Effector CD4-positive, alpha-beta T cell (primary cell): ENCODE data around the gene UPB1.

ENCODE experiments used
- DNase-seq: peaks from one replicate; pipeline ENCODE4 v3.0.0-alpha.2; 2020
- total RNA-seq: gene quantifications from one replicate; lab custom pipeline; 2026; lab: John Stamatoyannopoulos, UW

The UPB1 gene
- total RNA-seq: 1.1 reads per million

DNA sequence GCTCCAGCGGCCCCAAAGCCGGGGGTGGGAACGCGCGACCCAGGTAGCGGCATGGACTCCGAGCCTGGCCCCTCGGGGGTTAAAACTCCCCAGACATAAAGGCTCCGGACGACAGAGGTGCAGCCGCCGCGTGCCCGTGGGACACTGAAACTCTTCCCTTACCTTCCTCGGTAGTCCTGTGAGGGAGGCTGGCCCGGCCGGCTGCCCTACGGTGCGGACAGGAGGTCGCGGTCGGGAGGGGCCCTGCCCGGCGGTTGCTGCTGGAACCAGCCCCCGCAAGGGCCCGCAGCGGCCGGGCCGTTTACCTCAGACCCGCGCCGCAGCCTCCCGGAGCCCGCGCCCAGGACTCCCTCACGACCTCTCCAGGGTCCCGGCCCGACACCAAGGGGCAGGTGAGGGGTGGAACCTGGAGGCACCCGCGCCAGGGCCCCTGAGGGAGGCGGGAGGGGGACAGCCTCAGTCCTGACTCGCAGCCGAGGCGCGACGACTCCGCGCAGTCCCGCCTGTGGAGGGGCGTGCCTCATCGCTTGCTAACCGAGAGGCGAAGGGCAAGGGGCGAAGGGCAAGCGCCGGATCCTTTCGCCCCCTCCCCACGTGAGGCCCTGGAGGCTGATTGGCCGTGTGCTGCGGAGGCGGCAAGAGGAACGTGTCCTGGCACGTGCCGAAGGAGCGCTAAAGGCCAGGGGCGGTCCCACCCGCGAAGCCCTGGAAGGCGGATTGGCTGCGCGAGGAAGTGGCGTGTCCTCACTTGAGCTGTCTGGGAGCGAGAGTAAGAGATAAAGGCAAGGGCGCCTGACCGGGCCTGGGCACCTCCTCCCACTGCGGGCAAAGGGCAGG lies at the start of gene UPB1:
Gene UPB1 (plus strand): TSS at position 805 of the 837 bp plus-strand sequence. CDS start 72 bp downstream, outside the sequence.
- DNase-seq: no peak

GRCh38 chr22:24445481-24446259 lies 49.5 kb upstream of the UPB1 start:
- no peak for DNase-seq

GRCh38 chr22:24446260-24446611 lies 48.9 kb upstream of the UPB1 start:
- DNase-seq: no peak

- DNase-seq: no peak
Measured at GRCh38 chr22:24450610-24451009, 44.5 kb upstream of the UPB1 start.

DNA sequence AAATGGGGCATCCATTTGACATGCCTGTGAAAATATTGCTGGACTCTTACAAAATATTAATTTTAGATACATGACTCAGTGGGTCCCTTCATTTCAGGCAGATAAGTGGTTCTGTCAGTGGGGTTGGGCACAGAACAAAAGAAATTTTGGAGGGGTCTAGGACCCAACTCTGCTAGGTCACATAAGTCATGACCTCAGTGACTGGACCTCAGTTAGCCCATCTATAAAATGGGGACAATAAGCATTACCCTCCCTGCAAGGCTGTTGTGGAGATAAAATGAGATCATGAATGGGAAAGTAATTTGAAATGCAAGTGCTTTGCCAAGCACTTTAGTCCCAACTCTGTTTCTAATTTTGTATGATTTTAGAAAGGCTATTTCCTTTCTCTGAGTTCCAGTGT lies 44.0 kb upstream of the UPB1 start:
- no peak for DNase-seq

DNA sequence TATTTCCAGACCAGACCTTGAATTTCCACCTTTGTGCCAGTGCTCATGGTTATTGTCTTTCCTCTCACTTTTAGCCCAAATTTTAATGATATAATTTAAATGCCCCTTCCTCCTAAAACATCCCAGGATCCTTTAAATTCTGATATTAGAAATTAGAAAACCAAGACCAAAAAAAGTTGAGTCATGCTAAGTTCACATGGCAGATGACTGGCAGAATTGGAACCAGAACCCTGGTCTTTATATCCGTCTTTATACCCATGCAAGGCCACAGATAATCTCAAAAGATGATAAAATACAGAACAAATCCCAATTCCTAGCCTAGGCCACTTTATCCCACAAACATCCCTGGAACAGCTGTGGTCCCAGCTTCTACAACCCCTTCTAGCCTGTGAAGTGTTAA lies 41.3 kb upstream of the UPB1 start:
- no peak for DNase-seq

- DNase-seq: no peak
Measured at GRCh38 chr22:24455039-24455438, 40.1 kb upstream of the UPB1 start.

- no peak for DNase-seq
Measured at GRCh38 chr22:24455751-24456426, 39.2 kb upstream of the UPB1 start.

- DNase-seq: no peak
Measured at GRCh38 chr22:24457894-24458420, 37.2 kb upstream of the UPB1 start.

- no peak for DNase-seq
Measured at GRCh38 chr22:24459911-24460310, 35.2 kb upstream of the UPB1 start.

GRCh38 chr22:24460418-24461089 lies 34.6 kb upstream of the UPB1 start:
- no peak for DNase-seq

DNA sequence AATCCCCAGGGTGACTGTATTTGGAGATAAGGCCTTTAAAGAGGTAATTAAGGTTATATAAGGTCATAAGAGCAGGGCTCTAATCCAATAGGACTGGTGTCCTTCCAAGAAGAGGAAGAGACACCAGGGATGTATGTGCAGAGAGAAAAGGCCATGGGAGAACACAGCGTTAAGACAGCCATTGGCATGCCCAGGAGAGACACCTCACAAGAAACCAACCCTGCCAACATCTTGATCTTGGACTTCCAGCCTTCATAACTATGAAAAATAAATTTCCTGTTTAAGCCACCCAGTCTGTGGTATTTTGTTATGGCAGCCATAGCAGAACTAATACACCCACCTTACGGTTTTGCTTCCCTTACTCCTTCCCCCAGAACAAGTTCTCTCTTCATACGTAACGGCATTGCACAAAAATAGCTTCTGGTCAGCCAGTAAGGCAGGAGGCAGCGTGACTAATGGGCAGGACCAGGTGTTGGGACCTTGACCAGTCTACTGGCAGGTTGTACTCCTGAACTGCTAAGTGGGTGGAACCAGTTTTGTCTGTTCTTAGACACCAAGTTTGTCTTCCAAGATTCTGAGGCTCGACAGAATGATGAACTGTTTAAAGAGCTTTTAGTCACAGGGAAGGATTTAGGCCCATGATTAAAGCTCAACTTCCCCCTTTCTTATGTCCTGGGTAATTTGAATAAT lies 31.9 kb upstream of the UPB1 start:
- DNase-seq: no peak

GRCh38 chr22:24465566-24465965 lies 29.6 kb upstream of the UPB1 start:
- DNase-seq: no peak

GRCh38 chr22:24465975-24466374 lies 29.2 kb upstream of the UPB1 start:
- DNase-seq: no peak

GRCh38 chr22:24466716-24467328 lies 28.3 kb upstream of the UPB1 start:
- DNase-seq: no peak

- no peak for DNase-seq
Measured at GRCh38 chr22:24467340-24467739, 27.8 kb upstream of the UPB1 start.

- no peak for DNase-seq
Measured at GRCh38 chr22:24471570-24471969, 23.6 kb upstream of the UPB1 start.

GRCh38 chr22:24473284-24473683 lies 21.8 kb upstream of the UPB1 start:
- DNase-seq: no peak

DNA sequence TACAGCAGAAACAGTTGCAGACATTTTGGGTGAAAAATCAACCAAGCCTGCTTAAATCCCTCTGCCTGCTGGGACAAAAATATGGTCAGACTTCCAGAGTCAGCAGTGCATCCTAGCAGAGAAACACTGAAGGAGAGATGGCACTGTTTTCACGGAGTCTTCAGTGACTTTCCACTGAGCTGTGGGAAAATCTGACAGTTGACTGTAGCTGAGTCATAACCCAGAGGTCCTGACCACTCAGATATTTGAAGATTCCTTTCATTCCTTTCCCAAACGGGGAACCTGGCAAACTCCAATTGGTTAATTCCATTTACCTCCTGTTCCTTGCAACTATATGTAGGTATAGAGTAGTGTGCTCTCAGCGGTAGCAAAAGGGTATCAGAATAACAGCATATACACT lies 20.9 kb upstream of the UPB1 start:
- no peak for DNase-seq

DNA sequence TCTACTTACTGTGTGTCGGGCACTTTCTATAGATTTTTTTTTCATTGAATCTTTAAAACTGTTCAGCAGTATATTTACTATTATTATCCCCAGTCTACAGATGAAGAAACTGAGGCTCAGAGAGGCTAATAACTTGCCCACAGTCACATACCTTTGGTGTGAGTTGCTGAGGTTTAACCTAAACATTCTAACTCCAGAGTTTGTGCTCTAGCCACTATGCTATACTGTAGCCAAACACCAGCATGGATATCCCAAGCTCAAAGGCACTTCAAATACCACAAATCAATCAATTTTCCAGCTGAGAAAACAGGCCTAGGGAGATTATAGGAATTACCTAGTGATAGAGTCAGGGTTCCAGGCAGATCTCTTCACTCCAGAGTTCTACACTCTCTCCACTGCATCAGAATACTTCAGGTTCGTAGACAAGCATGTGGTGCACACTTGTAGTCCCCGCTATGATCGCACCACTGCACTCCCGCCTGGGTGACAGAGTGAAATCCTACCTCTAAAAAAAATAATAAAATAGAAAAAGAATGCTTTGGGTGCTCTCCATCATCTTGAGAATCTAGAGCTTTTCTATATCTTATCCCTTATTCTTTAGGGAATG lies 20.4 kb upstream of the UPB1 start:
- DNase-seq: no peak

DNA sequence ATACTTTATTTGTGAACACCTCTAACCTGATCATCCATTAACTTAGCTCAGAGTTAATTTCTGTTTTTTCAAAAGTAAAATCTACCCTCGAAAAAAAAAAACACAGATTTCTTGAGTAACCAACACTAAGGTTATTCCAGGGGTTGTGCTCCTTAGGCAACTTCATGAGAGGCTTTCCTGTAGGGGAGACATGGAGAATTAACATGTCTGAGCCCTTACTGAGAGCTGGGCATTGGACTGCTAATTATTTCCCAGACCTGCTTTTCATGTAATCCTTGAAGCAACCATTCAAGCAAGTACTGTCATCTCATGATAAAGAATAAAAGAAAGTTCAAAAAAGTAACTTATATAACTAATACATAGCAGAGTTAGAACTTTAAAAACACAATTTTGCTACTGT lies 13.5 kb upstream of the UPB1 start:
- no peak for DNase-seq
